Body of pancreas (tissue), 4 donors: ENCODE measurements around the gene EYS.

Experiments
- POLR2A ChIP-seq, 3 donors: fragments of 450-650 bp; IDR thresholded peaks; one replicate each; pipeline ENCODE4 v1.6.1; 2016; ENCODE audit warnings: antibody characterized with exemption in 3 of 3, mild to moderate bottlenecking in 2 of 3
- TF ChIP-seq, protein P1 (sequence below), 7 experiments: fragments of 450-650 bp in 4 of 7; fragments of 200-600 bp in 3 of 7; sonication (generic) in 3 of 7; IDR thresholded peaks; one replicate each; pipeline ENCODE4 v1.5.1; 2016 to 2019; ENCODE audit warnings: antibody characterized with exemption in 7 of 7

DNA sequence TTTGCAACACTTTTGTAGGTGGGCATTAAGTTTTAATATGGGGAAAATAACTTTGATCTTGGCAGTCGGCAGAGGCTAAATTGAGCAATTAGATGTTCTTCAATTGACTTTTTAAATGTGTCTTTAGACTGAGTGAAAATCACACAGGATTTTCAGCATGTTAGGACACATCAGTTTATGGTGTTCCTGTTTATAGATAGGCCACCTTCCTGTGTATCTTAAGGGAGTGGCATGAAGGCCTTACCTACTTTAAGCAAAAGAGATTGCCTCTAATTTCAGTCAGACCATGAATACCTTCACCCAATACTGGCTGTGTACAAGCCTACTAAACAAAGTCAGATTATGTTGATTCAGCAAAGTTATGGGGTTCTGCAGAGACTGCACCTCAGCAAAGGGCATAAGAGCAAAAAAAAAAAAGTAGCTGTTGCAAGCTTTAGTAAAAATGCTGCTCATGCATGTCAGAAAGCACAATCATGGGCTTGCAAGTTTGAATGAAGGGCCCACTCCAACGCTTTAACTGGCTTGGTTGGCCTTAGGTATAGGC, 1223.0 kb downstream of the EYS start:
- TF ChIP-seq, protein P1, sequence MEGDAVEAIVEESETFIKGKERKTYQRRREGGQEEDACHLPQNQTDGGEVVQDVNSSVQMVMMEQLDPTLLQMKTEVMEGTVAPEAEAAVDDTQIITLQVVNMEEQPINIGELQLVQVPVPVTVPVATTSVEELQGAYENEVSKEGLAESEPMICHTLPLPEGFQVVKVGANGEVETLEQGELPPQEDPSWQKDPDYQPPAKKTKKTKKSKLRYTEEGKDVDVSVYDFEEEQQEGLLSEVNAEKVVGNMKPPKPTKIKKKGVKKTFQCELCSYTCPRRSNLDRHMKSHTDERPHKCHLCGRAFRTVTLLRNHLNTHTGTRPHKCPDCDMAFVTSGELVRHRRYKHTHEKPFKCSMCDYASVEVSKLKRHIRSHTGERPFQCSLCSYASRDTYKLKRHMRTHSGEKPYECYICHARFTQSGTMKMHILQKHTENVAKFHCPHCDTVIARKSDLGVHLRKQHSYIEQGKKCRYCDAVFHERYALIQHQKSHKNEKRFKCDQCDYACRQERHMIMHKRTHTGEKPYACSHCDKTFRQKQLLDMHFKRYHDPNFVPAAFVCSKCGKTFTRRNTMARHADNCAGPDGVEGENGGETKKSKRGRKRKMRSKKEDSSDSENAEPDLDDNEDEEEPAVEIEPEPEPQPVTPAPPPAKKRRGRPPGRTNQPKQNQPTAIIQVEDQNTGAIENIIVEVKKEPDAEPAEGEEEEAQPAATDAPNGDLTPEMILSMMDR (IDR thresholded peaks at IDR 0.05): no peak
- TF ChIP-seq POLR2A (IDR thresholded peaks at IDR 0.05): no peak
